Stomach (tissue), 4 donors: ENCODE measurements around the gene CDH12.

ENCODE experiments used
- POLR2A ChIP-seq, 4 donors: fragments of 450-650 bp; IDR thresholded peaks; one replicate each; pipeline ENCODE4 v1.6.1; 2016; ENCODE audit warnings: antibody characterized with exemption in 4 of 4, control low read depth in 2 of 4, mild to moderate bottlenecking in 1 of 4, moderate library complexity in 1 of 4
- TF ChIP-seq, protein P1 (sequence below), 7 experiments: fragments of 450-650 bp in 4 of 7; fragments of 200-600 bp in 3 of 7; sonication (generic) in 3 of 7; IDR thresholded peaks; one replicate each; pipeline ENCODE4 v1.5.1; 2016 to 2019; ENCODE audit warnings: antibody characterized with exemption in 7 of 7, control low read depth in 2 of 7, mild to moderate bottlenecking in 1 of 7

- TF ChIP-seq, protein P1, sequence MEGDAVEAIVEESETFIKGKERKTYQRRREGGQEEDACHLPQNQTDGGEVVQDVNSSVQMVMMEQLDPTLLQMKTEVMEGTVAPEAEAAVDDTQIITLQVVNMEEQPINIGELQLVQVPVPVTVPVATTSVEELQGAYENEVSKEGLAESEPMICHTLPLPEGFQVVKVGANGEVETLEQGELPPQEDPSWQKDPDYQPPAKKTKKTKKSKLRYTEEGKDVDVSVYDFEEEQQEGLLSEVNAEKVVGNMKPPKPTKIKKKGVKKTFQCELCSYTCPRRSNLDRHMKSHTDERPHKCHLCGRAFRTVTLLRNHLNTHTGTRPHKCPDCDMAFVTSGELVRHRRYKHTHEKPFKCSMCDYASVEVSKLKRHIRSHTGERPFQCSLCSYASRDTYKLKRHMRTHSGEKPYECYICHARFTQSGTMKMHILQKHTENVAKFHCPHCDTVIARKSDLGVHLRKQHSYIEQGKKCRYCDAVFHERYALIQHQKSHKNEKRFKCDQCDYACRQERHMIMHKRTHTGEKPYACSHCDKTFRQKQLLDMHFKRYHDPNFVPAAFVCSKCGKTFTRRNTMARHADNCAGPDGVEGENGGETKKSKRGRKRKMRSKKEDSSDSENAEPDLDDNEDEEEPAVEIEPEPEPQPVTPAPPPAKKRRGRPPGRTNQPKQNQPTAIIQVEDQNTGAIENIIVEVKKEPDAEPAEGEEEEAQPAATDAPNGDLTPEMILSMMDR (IDR thresholded peaks at IDR 0.05): no peak
- no peak for TF ChIP-seq POLR2A (IDR thresholded peaks at IDR 0.05)
Observed at GRCh38 chr5:22079002-22079401, 774.1 kb downstream of the CDH12 start.
